Measurements from ENCODE around the gene PRKN.

Gene PRKN

DNA sequence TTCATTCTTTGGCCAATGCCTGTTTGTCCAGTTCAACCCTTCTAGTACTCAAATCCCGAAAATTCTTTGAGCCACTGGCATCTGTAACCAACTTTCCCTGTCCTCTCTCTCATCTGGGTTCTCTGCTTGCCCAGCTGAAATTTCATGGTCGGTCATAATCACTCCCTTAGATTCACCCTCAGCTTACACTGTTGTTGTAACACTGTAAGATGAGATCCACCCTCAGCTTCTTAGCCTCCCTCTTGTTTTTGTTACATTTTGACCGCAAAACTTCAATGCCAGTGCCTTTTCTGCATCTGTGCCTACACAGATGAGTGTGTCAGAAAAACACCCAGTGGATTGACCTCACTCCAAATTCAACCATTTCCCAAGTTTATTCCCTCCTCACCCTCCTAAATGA is 1162.6 kb downstream of the PRKN start:
- no peak overlapping the region for H3K4me3 ChIP-seq (ENCODE audit: low read depth, low read length)

DNA sequence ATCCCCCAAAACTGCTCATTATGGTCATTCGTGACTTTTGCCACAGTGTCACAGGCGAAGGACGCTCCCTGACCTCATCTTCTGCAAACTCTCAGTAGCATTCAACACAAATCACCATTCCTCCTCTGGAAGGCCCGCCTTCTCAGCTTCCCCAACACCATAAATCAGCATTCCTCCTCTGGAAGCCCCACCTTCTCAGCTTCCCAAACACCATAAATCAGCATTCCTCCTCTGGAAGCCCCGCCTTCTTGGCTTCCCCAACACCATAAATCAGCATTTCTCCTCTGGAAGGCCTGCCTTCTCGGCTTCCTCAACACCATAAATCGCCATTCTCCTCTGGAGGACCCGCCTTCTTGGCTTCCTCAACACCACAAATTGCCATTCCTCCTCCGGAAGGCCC is 1165.7 kb downstream of the PRKN start:
- TF ChIP-seq, protein P1, sequence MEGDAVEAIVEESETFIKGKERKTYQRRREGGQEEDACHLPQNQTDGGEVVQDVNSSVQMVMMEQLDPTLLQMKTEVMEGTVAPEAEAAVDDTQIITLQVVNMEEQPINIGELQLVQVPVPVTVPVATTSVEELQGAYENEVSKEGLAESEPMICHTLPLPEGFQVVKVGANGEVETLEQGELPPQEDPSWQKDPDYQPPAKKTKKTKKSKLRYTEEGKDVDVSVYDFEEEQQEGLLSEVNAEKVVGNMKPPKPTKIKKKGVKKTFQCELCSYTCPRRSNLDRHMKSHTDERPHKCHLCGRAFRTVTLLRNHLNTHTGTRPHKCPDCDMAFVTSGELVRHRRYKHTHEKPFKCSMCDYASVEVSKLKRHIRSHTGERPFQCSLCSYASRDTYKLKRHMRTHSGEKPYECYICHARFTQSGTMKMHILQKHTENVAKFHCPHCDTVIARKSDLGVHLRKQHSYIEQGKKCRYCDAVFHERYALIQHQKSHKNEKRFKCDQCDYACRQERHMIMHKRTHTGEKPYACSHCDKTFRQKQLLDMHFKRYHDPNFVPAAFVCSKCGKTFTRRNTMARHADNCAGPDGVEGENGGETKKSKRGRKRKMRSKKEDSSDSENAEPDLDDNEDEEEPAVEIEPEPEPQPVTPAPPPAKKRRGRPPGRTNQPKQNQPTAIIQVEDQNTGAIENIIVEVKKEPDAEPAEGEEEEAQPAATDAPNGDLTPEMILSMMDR (IDR thresholded peaks at IDR 0.05; ENCODE audit: low read depth, low read length), result no peak
- no peak overlapping the region for H3K4me3 ChIP-seq (ENCODE audit: low read depth, low read length)

More for the DNA sequence above, 1162.6 kb downstream of the PRKN start:
- TF ChIP-seq, protein P1 (IDR thresholded peaks at IDR 0.05; ENCODE audit: low read depth, low read length), result no peak

DNA sequence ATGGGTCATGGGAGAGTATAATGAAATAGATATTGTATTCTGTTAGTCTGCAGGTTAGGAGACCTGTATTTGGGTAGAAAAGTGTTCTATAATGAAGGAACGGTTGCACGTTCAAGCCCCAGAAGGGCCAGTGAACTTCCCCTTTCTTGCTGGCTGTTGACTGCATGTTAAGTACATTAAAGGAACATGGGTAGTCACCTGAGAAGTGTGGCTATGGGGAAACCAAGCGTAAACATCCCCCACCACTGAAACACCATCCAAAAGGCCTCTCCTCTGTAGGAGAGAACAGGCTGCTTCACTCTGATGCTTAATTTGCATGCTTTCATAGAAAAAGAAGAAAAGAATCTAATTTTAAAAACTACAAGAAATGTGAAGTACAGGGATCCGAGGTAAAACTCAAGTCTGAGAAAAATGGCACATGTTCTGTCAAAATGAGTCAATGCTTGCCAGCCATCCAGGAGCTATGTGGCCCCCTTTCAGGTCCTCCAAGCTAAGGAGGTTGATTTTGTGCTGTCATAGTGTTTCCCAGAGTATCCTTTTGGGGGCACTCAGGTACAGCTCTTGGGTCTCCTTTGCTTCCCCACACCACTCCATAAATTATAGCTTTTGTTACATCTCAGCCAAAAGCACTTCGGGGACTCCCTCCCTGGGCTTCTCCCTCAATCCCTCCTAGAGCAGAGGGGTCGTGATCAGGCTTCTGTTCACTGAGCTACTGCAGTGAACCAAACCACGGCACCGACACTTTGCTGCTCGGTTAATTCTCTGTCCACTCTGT is 1170.0 kb downstream of the PRKN start:
- TF ChIP-seq, protein P1 (IDR thresholded peaks at IDR 0.05; ENCODE audit: low read depth, low read length), result no peak
- no peak overlapping the region for H3K4me3 ChIP-seq (ENCODE audit: low read depth, low read length)

DNA sequence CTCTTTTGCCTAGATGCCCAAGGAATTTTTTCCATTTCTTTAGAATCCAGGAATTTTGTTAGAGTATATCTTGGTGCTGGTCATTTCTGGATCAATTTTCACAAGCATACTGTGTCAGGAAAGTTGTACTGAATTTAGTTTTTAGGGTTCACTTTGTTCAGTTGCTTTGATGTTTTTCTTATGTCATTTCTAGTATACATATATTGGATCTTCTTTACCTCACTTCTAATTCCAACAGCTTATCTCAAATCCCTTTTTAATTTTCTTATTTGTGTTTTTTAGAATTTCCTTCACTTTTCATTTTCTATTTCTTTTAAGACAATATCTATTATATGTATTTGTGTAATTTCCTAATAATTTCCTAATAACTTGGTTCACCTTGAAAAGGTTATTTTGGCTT is 1172.7 kb downstream of the PRKN start:
- TF ChIP-seq, protein P1 (IDR thresholded peaks at IDR 0.05; ENCODE audit: low read depth, low read length), result no peak
- no peak overlapping the region for H3K4me3 ChIP-seq (ENCODE audit: low read depth, low read length)

DNA sequence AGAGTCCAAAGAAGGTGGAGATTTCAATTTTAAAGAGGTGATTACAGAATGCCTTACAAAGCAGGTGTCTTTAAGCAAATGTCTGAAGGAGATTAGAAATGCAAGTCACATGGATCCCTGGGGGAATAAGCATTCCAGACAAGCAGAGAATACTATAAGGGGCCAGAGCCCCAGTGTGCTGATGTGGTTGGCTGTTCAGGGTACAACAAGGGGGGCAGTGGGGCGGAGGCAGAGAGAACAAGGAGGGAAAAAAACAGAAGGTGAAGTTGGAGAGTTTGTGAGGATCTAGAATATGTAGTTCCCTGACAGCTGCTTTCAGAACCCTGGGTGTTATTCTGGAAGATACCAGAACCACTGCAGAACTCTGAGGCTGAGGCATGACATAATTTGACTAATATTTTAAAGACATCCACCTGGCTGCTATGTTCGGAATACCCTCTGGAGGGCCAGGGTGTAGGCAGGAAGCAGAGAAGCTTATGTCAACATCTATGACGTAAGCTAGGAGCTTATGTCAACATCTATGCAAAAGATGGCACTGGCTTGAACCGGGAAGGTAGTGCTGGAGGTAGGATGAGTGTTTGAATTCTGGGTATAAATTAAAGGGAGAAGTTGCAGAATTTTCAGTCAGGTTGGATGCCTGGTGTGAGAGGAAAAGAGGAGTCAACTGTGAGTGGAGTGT is 1177.5 kb downstream of the PRKN start:
- TF ChIP-seq, protein P1 (IDR thresholded peaks at IDR 0.05; ENCODE audit: low read depth, low read length), result no peak
- no peak overlapping the region for H3K4me3 ChIP-seq (ENCODE audit: low read depth, low read length)

DNA sequence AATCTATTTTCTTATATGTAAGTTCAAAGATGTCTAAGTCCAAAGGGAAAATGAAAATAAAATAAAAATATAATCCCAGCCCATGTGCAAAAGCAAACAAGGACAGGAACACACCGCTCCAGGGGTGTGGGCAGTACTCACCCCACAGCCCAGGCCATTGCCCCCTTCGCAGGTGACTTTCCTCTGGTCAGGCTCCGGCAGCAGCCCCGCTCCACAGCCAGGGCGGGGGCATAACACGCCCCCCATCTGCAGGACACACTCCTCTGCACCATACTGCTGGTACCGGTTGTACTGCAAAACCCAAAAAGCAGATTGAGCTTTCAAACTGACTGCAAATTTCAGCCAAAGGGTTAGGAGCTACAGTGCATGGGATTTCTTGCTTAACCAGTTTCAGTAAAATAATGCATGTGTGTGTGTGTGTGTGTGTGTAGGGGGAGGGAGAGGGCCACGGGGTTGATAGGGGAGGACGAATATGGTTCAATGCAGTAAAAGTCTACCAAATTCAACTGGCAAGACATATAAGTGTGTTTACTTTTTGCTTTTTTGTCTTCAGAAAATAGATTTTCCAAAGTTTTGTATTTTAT is 1178.8 kb downstream of the PRKN start:
- TF ChIP-seq, protein P1 (IDR thresholded peaks at IDR 0.05; ENCODE audit: low read depth, low read length), result no peak

DNA sequence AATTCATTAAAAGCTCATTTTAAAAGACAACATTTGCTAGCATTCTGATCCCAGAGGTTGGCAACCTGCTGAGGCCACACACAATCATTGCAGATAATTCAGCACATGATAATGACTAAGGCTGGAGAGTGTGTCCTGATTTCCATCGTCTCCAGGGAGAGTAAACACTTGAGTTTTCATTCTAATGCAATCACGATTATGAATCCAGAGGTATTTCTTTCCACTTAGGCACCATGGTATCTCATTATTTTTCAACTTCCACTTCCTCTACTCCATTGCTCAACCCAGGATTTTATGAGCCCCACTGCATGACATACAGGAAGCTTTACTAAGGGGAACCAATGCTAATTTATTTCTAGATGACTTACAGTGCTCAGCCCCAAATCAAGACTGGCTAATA is 1179.9 kb downstream of the PRKN start:
- TF ChIP-seq, protein P1 (IDR thresholded peaks at IDR 0.05; ENCODE audit: low read depth, low read length), result no peak
- H3K4me3 ChIP-seq (ENCODE audit: low read depth, low read length), result no peak overlapping the region

More for the DNA sequence above, 1178.8 kb downstream of the PRKN start:
- H3K4me3 ChIP-seq (ENCODE audit: low read depth, low read length), result no peak overlapping the region

Data from WI38 (cell line).